NCI-H1436 treated with DMSO at 0.1 percent for 48 hours (cell line): ENCODE results near the gene PBRM1.

Source experiments
- DNase-seq: peaks from one replicate; lab custom pipeline; 2025; lab: John Stamatoyannopoulos, UW

Gene PBRM1

DNA sequence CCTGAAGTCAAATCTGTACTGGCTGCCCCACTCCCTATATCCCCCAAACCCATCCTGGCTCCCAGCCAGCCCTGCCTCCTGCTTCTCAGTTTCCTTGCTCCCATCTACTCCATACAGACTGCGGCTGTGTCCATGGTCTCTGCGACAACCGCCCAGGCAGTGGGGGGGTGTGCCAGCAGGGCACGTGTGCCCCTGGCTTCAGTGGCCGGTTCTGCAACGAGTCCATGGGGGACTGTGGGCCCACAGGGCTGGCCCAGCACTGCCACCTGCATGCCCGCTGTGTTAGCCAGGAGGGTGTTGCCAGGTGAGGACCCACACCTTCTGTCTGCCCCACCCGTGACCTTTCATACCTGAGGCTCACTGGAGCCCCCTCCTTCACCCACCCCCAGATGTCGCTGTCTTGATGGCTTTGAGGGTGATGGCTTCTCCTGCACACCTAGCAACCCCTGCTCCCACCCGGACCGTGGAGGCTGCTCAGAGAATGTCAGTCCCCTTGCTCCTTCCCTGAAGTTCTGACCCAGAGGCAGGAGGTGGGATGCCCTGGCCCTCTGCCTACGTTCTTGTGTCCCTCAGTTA, 175.9 kb downstream of the PBRM1 start:
- DNase-seq: no peak

DNA sequence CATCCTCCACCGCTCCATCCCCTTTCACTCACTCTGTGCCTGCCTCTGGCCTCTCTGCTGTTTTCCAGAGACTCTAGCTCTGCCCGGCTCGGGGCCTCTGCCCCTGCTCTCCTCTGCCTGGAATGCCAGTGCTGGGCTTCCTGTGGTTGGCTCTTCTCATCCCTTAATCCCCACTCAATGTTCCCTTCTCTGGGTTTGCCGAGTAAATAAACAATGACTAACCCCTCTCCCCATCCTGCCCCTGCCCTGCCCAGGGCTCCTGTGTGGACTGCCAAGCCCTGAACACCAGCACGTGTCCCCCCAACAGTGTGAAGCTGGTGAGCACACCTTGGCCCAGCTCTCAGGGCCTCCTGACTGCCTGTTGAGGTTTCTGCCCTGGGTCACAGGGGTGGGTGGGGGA, 178.4 kb downstream of the PBRM1 start:
- no peak for DNase-seq

DNA sequence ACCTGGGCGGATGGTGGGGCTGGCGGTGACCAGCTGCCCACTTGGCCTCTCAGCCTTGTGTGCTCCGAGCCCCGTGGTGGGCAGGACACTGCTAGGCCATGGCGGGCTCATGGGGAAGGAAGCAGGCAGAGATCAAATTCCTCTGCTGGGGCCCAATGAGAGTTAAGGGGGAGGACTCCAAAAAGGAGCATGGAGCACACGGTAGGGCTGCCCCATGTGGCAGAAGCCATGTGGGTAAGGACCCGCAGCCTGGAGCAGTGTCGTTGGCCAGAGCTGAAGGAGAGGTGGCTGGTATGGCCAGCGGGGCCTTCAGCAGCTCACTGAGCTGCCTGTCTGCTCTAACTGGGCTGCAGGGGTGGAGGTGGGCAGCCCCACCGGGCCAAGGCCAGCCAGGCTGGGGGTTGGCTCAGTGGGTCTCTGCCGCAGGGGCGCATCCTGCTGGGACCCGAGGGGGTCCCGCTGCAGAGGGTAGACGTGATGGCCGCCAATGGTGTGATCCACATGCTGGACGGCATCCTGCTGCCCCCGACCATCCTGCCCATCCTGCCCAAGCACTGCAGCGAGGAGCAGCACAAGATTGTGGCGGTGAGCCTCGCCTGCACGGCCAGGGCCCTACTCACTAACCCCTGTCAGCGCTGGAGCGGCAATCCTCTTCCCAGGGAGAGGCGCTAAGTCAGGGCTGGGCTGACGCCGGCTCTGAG, 179.3 kb downstream of the PBRM1 start:
- DNase-seq: no peak

DNA sequence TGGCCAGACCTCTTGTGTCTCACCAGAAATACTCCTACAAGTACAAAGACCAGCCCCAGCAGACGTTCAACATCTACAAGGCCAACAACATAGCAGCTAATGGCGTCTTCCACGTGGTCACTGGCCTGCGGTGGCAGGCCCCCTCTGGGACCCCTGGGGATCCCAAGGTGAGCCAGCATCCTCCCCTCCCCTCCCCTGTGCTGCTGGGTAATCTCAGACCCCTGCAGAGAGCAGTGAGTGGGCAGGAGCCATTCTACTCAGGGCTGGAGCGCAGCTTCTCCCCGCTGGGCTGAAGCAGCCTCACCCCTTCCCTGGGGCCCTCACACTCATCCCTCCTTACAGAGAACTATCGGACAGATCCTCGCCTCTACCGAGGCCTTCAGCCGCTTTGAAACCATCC, 180.7 kb downstream of the PBRM1 start:
- DNase-seq: no peak

DNA sequence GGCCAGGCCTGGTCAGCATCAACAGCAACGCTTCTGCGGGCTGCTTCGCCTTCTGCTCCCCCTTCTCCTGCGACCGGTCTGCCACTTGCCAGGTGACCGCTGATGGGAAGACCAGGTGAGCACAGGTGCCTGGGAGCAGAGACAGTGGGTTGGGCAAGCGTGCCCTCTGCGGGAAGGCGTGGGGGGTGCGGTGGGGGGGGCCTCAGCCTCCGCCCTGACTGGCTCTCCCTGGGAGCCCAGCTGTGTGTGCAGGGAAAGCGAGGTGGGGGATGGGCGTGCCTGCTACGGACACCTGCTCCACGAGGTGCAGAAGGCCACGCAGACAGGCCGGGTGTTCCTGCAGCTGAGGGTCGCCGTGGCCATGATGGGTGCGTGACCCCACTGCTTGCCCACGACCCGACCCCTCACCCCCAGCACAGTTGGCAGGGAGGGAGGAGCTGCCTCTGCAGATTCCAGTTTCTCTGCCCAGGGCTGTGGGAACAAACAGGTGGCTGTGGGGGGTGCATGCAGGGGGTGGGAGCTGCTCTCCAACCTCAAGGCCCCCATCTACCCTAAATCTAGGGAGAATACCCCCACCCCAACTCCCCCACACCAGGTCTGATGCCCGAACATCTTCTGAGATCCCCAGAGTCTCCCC, 181.8 kb downstream of the PBRM1 start:
- no peak for DNase-seq

DNA sequence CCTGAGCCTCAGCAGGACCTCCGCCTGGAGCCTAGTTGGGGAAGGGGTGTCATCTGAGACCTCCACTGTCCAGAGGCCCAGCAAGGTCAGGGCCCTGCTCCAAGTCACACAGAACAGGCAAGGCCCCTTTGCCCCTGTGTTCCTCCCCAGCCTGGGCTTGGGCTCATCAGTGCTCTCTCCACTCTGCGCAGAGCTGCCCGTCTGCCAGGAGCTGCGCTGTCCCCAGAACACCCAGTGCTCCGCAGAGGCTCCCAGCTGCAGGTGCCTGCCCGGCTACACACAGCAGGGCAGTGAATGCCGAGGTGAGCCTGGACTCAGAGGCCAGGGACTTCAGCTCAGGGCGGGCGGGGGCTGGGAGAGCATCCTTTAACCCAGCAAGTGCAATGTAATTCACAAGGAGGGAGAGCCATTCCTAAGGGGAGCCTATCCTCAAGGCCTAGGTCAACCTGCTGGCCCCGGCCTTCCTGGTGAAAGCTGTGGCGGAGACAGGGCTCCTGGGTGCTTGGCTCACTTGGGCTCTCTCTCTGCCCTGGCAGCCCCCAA, 182.8 kb downstream of the PBRM1 start:
- no peak for DNase-seq

DNA sequence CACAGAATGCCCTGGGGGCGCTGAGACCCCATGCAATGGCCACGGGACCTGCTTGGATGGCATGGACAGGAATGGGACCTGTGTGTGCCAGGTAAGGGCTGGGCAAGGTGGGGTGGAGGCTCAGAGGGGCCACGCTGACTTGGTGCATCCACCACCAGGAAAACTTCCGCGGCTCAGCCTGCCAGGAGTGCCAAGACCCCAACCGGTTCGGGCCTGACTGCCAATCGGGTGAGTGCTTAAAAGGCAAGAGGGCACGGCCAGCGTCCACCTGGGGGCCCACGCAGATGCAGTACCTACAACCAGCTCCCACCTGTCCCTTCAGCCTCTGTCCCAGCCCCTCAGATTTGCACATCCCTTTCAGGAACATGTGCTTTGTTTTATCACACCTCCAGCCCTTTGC, 183.7 kb downstream of the PBRM1 start:
- no peak for DNase-seq

DNA sequence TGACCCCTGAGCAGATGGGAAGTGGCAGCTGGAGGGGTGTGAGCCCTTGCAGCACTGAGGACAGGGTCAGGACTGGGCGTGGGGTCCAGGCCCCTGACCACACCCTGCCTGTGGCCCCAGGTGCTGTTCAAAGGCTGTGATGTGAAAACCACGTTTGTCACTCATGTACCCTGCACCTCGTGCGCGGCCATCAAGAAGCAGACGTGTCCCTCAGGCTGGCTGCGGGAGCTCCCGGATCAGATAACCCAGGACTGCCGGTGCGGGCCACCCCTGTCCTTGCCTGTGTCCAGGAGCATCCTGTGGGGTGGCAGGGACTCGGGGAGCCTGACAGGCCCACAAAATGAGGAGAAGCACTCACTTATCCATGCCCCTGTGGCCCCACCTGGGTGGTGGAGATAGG, 184.7 kb downstream of the PBRM1 start:
- DNase-seq: no peak

DNA sequence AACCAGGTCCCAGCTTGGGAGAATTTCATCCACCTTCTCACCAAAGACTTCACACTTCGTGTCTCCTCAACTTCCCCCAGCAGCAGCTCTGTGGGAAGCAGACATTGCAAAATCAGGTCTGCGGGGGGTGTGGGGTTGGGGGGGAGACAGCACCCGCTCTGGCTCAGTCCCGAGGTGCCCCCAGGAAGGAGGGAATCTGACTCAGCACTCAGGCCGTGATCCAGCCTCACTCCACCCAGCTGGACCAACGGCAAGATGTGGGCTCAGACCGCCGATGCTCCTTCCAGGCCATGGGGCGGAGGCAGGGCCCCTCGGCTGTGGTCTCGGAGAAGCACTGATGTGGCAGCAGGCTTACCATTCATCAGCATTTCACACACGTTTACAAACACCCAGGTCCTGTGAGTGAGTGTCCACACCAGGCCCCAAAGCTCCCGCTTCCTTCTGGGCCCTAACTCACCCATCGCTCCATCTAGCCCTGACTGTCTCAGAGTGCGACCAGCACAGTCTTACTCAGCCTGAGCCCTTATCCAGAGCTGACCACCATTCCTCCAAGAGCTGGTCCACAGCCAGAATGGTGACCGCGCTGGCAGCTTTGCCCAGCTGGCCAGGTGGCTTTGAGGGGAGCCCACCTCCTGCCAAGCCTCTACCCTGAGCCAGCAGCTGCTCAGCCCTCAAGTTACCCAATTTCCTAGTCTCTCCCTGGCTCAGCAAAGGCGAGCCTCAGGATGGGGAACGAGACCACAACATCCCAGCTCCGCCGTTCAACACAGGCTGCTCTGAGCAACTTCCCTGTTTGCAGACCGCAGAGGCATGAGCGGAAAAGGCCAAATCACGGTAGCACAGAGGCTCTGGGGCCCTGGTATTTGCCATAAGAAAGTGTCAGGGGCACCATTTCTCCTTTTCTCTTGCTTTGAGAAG, 187.3 kb downstream of the PBRM1 start:
- DNase-seq: no peak

DNA sequence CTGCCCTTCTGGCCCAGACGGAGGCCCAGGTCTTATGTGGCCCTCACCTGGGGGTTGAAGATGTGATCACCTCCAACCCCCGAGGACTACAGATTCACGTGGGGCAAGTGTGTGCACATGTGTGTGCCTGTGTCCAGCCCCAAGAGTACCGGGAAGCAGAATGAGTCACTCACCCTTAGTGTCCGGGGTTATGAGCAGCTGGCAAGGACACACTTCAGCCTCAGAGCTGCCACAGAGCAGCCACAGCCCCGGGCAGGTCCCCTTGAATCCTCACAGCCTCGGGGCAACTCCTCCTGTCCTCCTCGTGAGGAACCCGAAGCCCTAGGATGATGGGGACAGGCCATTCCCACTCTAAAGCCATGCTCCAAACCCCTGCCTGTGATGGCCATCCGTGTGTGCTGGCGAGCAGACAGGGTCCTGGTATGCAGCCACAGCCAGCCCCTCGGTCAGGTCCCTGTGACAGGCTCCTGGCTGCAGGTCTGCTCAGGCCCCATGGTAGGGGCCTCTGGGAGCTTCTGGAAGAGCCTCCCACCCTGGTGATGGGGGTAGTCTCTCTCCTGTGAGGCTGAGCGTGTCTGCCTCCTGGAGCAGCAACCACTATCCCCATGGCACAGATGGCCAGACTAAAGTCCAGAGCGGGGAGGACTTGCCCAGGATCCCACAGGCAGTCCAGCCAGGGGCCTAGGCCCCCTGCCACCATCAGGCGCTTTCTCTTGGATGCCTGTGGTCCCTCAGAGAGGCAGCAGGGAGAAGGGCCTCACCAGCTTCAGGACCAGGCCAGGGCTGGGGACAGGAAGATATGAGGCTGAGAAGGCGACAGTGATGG, 189.7 kb downstream of the PBRM1 start:
- no peak for DNase-seq
